K562 (cell line): ENCODE measurements around the gene COMMD4. TPM values are rescaled to one million over a fixed set of nuclear protein-coding genes. Genes with fewer than 3 reads are reported as not detected.
"Not testable (repeated sequence)": the region's sequence is repeated elsewhere in the genome, so short reads cannot be mapped to it uniquely, and the experiment has no call there.

Source experiments
- ATAC-seq: fragments of 200-7000 bp; cut with Tn5 transposase; 3 replicates; pipeline ENCODE4 v1.9.1; 2020; ENCODE audit warnings: moderate library complexity
- BruUV-seq: library from RNA; stranded (reverse); fragments of 400-500 nt; replicated peaks from 2 replicates; lab custom pipeline; 2021; lab: Mats Ljungman, UMichigan
- CTCF ChIA-PET: fragments of 300-600 bp; formaldehyde crosslinking; extraction: SDS; loops from one replicate; lab custom pipeline; 2021; ENCODE audit warnings: low intra/inter-chr PET ratio; lab: Yijun Ruan, JAX
- POLR2A ChIA-PET: fragments of 300-600, 350-650 bp; sonication (Branson Sonifier 250); formaldehyde crosslinking; extraction: SDS; loops from one replicate; lab custom pipeline; 2021; ENCODE audit warnings: antibody characterized with exemption, inconsistent platforms; lab: Yijun Ruan, JAX
- DNase-seq, 4 experiments: peaks; one replicate each; pipeline versions ENCODE4 v3.0.0 to v3.0.0-alpha.2; 2011 to 2018; ENCODE audit warnings: low spot score in 3 of 4, mixed read lengths in 3 of 4; ENCODE audit errors: extremely low read depth in 1 of 4
- FAIRE-seq: peaks from 2 replicates; lab custom pipeline; 2011; peaks lifted over from hg19 to GRCh38; lab: Jason Lieb, UNC
- H2AFZ ChIP-seq: 2 replicates; pipeline ENCODE4 v1.6.0; 2011; ENCODE audit warnings: low read depth, low read length, control low read depth, inconsistent platforms
- H3K27ac ChIP-seq: fragments of 200-600 bp; 3 replicates; pipeline ENCODE4 v1.8.0; 2011; ENCODE audit warnings: low read depth, mild to moderate bottlenecking, control low read depth, inconsistent platforms, low read length, moderate library complexity, mixed read lengths; ENCODE audit errors: extremely low read depth
- H3K27me3 ChIP-seq, 2 experiments: fragments of 300-600 bp in 1 of 2; 2 replicates in 1 of 2; 3 replicates in 1 of 2; pipeline versions ENCODE4 v1.6.0 to v1.8.0; 2011; ENCODE audit warnings: inconsistent platforms in 2 of 2, low read length in 2 of 2, mild to moderate bottlenecking in 1 of 2, mixed read lengths in 1 of 2, moderate library complexity in 1 of 2; ENCODE audit not compliant: control insufficient read depth in 2 of 2, insufficient read depth in 2 of 2
- H3K36me3 ChIP-seq: fragments of 300-600 bp; 3 replicates; pipeline ENCODE4 v1.8.0; 2011; ENCODE audit warnings: mild to moderate bottlenecking, low read length, inconsistent platforms; ENCODE audit not compliant: control insufficient read depth, insufficient read depth
- H3K4me1 ChIP-seq, 2 experiments: fragments of 200-600 bp in 1 of 2; replicated peaks in 1 of 2; 2 replicates in 1 of 2; 3 replicates in 1 of 2; pipeline versions ENCODE4 v1.5.1 to v1.8.0; 2011; ENCODE audit warnings: inconsistent platforms in 2 of 2, low read length in 2 of 2, mild to moderate bottlenecking in 1 of 2, mixed read lengths in 1 of 2, moderate library complexity in 1 of 2; ENCODE audit not compliant: control insufficient read depth in 2 of 2, insufficient read depth in 2 of 2
- H3K4me2 ChIP-seq: 2 replicates; pipeline ENCODE4 v1.6.1; 2011; ENCODE audit warnings: low read length, control low read depth, inconsistent platforms, mixed read lengths; ENCODE audit not compliant: insufficient read depth
- H3K4me3 ChIP-seq: fragments of 200-600 bp; sonication (generic), shearing (Covaris generic); 2 replicates; pipeline ENCODE4 v1.5.1; 2016; ENCODE audit warnings: control low read depth, inconsistent platforms
- H3K79me2 ChIP-seq: fragments of 200-600 bp; 3 replicates; pipeline ENCODE4 v1.8.0; 2011; ENCODE audit warnings: low read length, inconsistent platforms; ENCODE audit not compliant: control insufficient read depth, insufficient read depth
- H3K9ac ChIP-seq, 2 experiments: 2 replicates each; pipeline versions ENCODE4 v1.6.0 to v1.6.1; 2011; ENCODE audit warnings: low read depth in 2 of 2, low read length in 2 of 2, control low read depth in 1 of 2, inconsistent platforms in 1 of 2, mild to moderate bottlenecking in 1 of 2, mixed read lengths in 1 of 2; ENCODE audit not compliant: insufficient read depth in 1 of 2
- H3K9me1 ChIP-seq: one replicate; pipeline ENCODE4 v1.6.0; 2011; ENCODE audit warnings: inconsistent platforms, mild to moderate bottlenecking, low read length, moderate library complexity; ENCODE audit not compliant: control insufficient read depth, insufficient read depth
- H3K9me3 ChIP-seq: replicated peaks from 2 replicates; pipeline ENCODE4 v1.5.1; 2011; ENCODE audit warnings: low read depth, low read length, inconsistent platforms; ENCODE audit not compliant: control insufficient read depth, insufficient read depth
- H4K20me1 ChIP-seq: replicated peaks from 2 replicates; pipeline ENCODE4 v1.6.1; 2011; ENCODE audit warnings: low read length, inconsistent platforms, mixed read lengths; ENCODE audit not compliant: control insufficient read depth, insufficient read depth
- CEBPB ChIP-seq: fragments of 450-650 bp; IDR thresholded peaks from 2 replicates; pipeline ENCODE4 v1.6.1; 2016; ENCODE audit warnings: missing genetic modification characterization, missing compliant biosample characterization
- CEBPG ChIP-seq, 3 experiments: fragments of 200-800 bp in 1 of 3; sonication (Bioruptor generic) in 1 of 3; sonication (generic) in 1 of 3; formaldehyde crosslinking in 1 of 3; IDR thresholded peaks in 2 of 3; conservative IDR thresholded peaks in 1 of 3; 2 replicates each; pipeline versions ENCODE4 v1.6.1 to v1.8.0; 2016 to 2022; ENCODE audit warnings: missing compliant biosample characterization in 2 of 3, missing genetic modification characterization in 2 of 3, mild to moderate bottlenecking in 1 of 3, missing genetic modification reagents in 1 of 3
- MAFF ChIP-seq: IDR thresholded peaks from 2 replicates; pipeline ENCODE4 v1.6.1; 2012; ENCODE audit warnings: low read length, improper control_type of control experiment
- NFE2 ChIP-seq: IDR thresholded peaks from 2 replicates; pipeline ENCODE4 v1.6.1; 2014; ENCODE audit warnings: antibody characterized with exemption, low read depth
- NFIC ChIP-seq: fragments of 450-650 bp; IDR thresholded peaks from 2 replicates; pipeline ENCODE4 v1.6.1; 2017; ENCODE audit warnings: mild to moderate bottlenecking, inconsistent platforms
- RCOR1 ChIP-seq, 2 experiments: IDR thresholded peaks; 2 replicates each; pipeline ENCODE4 v1.6.1; 2012; ENCODE audit warnings: low read depth in 2 of 2, low read length in 2 of 2, borderline replicate concordance in 1 of 2, improper control_type of control experiment in 1 of 2
- ZFP36 ChIP-seq: fragments of 150-350 bp; IDR thresholded peaks from 2 replicates; pipeline ENCODE4 v1.6.1; 2018; ENCODE audit warnings: low read length, low read depth; ENCODE audit not compliant: partially characterized antibody
- WGBS: fragments of 100-300 bp; shearing (Covaris generic); methylation state at CpG from one replicate; pipeline ENCODE4 v1.1.6; 2016; ENCODE audit warnings: low coverage, mixed read lengths; ENCODE audit not compliant: insufficient coverage; ENCODE audit errors: missing lambda C conversion rate; 5-methylcytosine and 5-hydroxymethylcytosine counted together
- in situ Hi-C: fragments of 300-500 bp; cut with MboI; formaldehyde crosslinking; loops from 4 replicates; pipeline ENCODE4 v1.15.0; 2018; ENCODE audit warnings: inconsistent platforms, mixed read lengths
- intact Hi-C: fragments of 100-400 bp; cut with micrococcal nuclease; formaldehyde crosslinking; loops from 2 replicates; pipeline ENCODE4 v1.14.2; 2022
- polyA plus RNA-seq, 8 experiments: library from polyadenylated mRNA; depleted of rRNA in 4 of 8; stranded (reverse) in 5 of 8; unstranded in 3 of 8; fragments of >200 nt; fragmentation: Nextera tagmentation in 2 of 8; fragmentation: Illumina TruSeq in 1 of 8; extraction: Ambion mirVana in 2 of 8; extraction: Trizol in 1 of 8; gene quantifications; 2 replicates each; pipeline versions ENCODE4 v1.2.1 to v1.2.3, GENCODE V29; 2011 to 2014; ENCODE audit warnings: inconsistent platforms in 1 of 8, missing spikeins in 1 of 8
- total RNA-seq, 7 experiments: library from RNA; depleted of rRNA in 6 of 7; stranded (reverse); fragments of >200 nt in 6 of 7; fragmentation: Illumina TruSeq in 2 of 7; extraction: Trizol in 2 of 7; gene quantifications; 2 replicates each; pipeline versions ENCODE4 v1.2.1 to v1.2.3, GENCODE V29; 2011 to 2021; ENCODE audit warnings: low replicate concordance in 1 of 7

Gene COMMD4
- total and polyA plus RNA-seq, 9 of the 15 experiments (the other 6 are each of a cell fraction or from before 2014, with no cell fraction given), result 20.4 to 140 (median 63.9) TPM

DNA sequence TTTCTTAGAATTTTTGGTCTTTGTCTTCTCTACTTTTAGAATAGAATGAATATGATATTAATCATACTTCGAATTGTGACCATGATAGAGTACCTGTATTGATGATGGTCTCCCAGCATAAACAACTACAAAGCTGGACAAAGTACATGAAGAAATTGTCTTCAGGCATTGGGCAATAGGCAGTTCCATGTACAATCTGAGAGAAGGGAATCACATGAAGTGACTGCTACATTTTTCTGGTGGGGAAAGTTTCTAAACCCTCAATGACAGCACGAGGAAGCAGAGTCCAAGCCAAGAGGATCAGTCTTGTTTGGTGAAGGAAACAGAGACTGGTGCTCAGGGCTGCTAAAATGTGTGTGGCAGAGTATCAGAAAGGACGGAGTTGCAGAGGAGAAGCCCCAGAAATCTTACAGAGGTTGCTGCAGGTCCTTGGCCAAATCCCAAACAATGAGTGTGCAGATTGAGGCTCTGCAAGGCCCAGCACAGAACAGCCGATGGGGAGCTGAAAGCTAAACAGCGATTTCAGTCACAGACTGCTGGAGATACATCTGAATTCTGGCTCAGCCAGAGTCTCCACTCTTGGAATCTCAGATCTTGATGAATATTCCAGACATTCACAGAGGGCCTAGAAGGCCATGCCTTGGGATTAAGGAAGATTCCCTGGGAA lies 16.5 kb upstream of the COMMD4 start:
- DNase-seq (peak in 1 of 4 experiments; percentile 11), ATAC-seq (peak; percentile 29; the same call in 1 of the 3 replicates)
- H3K36me3 ChIP-seq; BruUV-seq; H2AFZ ChIP-seq; CTCF ChIA-PET; H3K27ac ChIP-seq; H3K27me3 ChIP-seq; H4K20me1 ChIP-seq; intact Hi-C loops; FAIRE-seq; POLR2A ChIA-PET; H3K4me3 ChIP-seq; H3K9me3 ChIP-seq; H3K4me1 ChIP-seq; H3K4me2 ChIP-seq; H3K79me2 ChIP-seq; H3K9me1 ChIP-seq; TF ChIP-seq CEBPG (CRISPR knock-in tag; IDR thresholded peaks at IDR 0.05): not testable (repeated sequence)
- 5% methylated on average over 5 of the region's 5 CpGs for WGBS
- in situ Hi-C loops, result loop anchor here (10.0 kb wide), 1 partner anchor 615 kb away; no protein-coding TSS in a partner anchor
- H3K9ac ChIP-seq, result peak overlapping the region in 1 of 2 experiments; percentile 45; a peak in 1 of 4 replicates
- peak; percentile 61; the same call in 1 of the 2 replicates for TF ChIP-seq CEBPB (tag)
- 0 out of 4 replicates have a peak, but pooled peaks of 1 of the 2 experiments have one; percentile 6 for TF ChIP-seq RCOR1 (IDR thresholded peaks at IDR 0.05; ENCODE audit: borderline replicate concordance in 1 of 2, low read depth in 2 of 2, low read length in 2 of 2)
- peak; percentile 70 for TF ChIP-seq ZFP36
- TF ChIP-seq MAFF, result 0 out of 2 replicates have a peak, but pooled peaks have one; percentile 10
- peak; percentile 20 to 84; a peak in 2 of 4 replicates for TF ChIP-seq CEBPG (tag; conservative IDR thresholded peaks at IDR 0.05 in 1 of 2, IDR thresholded peaks at IDR 0.05 in 1 of 2)
- TF ChIP-seq NFE2, result peak; percentile 62
- peak; percentile 46; the same call in 1 of the 2 replicates for TF ChIP-seq NFIC
